Ovary (tissue), 3 donors: ENCODE results near the gene MAD1L1.

Experiments
- CTCF ChIP-seq, 3 donors: fragments of 450-650 bp in 2 of 3; fragments of 200-600 bp in 1 of 3; IDR thresholded peaks; one replicate each; pipeline versions ENCODE4 v1.5.1 to v1.8.0; 2016 to 2022; ENCODE audit warnings: antibody characterized with exemption in 3 of 3, mild to moderate bottlenecking in 1 of 3
- POLR2A ChIP-seq: fragments of 450-650 bp; IDR thresholded peaks from one replicate; pipeline ENCODE4 v1.6.1; 2017; ENCODE audit warnings: antibody characterized with exemption, mild to moderate bottlenecking, moderate library complexity
- donor health status: DM: no; HTN: no; CAD: no.

GRCh38 chr7:1829111-1829510 lies 403.6 kb downstream of the MAD1L1 start:
- TF ChIP-seq CTCF (IDR thresholded peaks at IDR 0.05) (no peak), POLR2A (no peak)
